ENCODE measurements around the gene ADIPOQ.

- TF ChIP-seq CTCF (IDR thresholded peaks at IDR 0.05 in 8 of 11, conservative IDR thresholded peaks at IDR 0.05 in 3 of 11) (no peak), POLR2AphosphoS5 (IDR thresholded peaks at IDR 0.05) (no peak), POLR2A (IDR thresholded peaks at IDR 0.05) (no peak)
These were observed 4.9 kb downstream of the ADIPOQ start for GRCh38 chr3:186847437-186847836.

Measured in spleen (tissue), 7 donors.